Choroid plexus epithelial cell (primary cell): ENCODE data around the gene RNU5D-1.
A peak's percentile ranks its signal among the peaks of the same experiment; 100 is the strongest.

ENCODE experiments used
- DNase-seq: peaks from one replicate; pipeline ENCODE4 v3.0.0-alpha.2; 2010; ENCODE audit warnings: low read depth
- H3K4me3 ChIP-seq: 2 replicates; pipeline ENCODE4 v1.5.1; 2011; ENCODE audit warnings: low read depth, mild to moderate bottlenecking, control low read depth, low read length, moderate library complexity
- TF ChIP-seq, protein P1 (sequence below): conservative IDR thresholded peaks from 2 replicates; pipeline ENCODE4 v1.5.1; 2011; ENCODE audit warnings: low read depth, mild to moderate bottlenecking, control low read depth, inconsistent platforms, low read length, moderate library complexity

Gene RNU5D-1

DNA sequence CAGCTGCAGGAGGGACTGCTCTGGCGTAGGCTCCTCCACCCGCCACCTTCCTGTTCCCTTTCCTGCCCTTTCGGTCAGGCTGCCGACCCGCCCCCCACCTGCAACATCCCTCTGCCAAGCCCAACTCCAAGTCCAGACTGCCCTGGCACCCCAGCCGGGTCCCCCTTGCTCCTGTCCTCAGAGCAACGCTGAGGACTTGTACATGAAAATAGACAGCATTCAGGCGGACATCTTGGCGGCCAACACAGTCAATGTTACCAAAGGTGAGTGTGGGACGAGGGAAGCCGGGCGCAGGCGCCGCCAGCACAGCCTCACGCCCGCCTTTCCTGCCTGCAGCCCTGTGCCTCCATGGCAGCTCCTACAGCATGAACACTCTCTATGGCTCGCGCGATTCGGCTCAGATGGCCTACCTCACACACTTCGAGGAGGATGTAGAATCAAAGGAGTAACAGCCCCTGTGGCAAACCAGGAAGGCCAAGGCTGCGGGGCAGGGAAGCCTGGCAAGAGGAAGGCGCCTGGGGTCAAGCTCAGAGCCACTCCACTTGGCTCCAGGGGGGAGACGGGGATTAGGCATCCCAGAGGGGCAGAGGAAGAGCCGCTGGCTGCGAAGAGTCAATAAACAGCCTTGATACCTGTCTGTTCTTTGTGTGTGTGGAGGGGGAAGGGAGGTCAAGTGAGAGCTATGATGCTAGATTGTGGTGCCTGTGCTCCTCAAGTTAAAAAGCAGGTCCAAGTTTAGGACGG is 5.8 kb downstream of the RNU5D-1 start:
- H3K4me3 ChIP-seq: no peak overlapping the region
- no peak for DNase-seq
- TF ChIP-seq, protein P1, sequence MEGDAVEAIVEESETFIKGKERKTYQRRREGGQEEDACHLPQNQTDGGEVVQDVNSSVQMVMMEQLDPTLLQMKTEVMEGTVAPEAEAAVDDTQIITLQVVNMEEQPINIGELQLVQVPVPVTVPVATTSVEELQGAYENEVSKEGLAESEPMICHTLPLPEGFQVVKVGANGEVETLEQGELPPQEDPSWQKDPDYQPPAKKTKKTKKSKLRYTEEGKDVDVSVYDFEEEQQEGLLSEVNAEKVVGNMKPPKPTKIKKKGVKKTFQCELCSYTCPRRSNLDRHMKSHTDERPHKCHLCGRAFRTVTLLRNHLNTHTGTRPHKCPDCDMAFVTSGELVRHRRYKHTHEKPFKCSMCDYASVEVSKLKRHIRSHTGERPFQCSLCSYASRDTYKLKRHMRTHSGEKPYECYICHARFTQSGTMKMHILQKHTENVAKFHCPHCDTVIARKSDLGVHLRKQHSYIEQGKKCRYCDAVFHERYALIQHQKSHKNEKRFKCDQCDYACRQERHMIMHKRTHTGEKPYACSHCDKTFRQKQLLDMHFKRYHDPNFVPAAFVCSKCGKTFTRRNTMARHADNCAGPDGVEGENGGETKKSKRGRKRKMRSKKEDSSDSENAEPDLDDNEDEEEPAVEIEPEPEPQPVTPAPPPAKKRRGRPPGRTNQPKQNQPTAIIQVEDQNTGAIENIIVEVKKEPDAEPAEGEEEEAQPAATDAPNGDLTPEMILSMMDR: no peak

DNA sequence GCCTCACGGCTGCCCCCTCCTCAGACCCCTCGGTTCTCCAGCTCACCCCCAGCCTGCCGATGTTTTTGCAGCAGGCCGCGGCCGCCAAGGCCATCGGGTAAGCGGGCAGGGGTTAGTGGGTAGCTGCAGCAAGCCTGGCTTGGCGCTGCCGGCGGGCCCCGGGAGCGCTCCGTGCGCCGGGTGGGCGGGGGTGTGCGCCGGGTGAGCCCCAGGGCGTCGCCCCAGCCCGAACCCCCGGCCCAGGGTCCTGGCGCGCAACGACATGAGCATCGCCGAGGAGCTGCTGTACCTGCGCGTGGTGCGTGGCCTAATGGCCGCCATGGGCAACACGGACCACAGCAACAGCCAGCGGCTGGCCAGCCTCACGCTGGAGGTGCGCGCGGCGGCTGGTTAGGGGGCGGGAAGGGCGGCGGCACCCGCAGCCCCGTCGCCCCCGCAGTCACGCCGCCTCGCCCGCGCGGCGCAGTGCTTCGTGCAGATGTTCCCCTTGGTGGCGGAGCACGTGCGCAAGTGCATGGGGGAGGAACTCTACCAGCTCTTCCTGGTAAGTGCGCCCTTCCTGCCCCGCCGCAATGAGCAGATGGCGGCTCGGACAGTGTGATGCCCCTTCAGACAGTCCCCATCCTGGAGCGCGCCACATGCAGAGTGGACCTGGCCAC is 6.5 kb downstream of the RNU5D-1 start:
- no peak overlapping the region for H3K4me3 ChIP-seq
- TF ChIP-seq, protein P1: no peak
- DNase-seq: no peak

DNA sequence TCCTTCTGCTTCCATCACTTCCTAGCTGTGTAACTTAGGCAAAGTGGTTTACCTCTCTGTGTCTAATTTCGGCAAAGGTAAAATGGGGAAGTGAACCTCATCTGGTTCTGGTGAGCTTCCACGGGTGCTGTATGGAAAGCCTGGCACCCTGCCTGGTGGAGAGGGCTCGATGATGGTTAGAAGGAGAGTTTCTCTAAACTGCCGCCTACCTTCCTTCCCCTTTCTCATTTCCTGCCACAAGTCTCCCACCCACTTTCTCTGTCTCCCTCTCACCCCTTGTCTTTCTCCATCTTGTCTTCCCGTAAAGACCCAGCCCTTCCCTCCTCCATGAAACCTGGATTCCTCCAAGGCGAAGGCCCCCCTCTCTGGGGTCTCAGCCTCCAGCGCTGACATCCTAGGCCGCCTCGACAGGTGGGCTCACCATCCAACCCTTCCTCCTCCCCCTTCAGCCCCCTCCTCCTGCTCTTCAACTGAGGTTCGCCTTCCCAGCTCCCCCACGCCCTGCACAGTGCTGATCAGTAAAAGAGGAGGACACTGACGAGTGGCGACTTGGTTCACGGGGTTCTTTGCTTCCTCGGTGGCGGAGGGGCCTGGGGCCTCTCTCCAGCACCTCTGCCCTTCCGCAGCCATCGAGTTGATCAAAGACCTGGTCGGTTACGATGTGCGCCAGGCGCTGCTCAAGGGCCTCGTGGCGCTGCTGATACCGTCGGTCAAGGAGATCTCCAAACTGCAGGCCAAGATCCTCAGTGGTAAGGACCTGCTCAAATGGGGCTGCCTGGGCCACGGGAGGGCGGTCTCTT is 7.3 kb downstream of the RNU5D-1 start:
- H3K4me3 ChIP-seq: no peak overlapping the region
- no peak for DNase-seq
- TF ChIP-seq, protein P1: no peak

DNA sequence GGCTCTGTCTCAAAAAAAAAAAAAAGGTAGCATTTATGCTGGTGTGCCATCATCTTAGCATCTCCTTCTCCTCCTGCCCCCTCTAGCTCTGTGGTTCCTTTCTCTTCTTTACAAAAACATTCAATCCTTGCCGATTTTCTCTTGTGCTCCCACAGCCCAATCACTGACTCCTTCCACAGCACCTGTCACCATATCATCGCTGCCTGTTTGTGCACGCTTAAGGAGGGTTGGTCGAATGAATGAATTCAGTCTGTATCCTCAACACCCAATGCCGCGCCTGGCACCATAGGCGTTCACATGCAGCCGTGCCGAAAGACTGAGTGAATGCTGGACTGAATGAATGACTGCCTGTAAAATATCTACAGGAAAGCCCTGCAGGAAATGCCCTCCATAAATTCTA is 7.9 kb downstream of the RNU5D-1 start:
- DNase-seq: no peak
- TF ChIP-seq, protein P1: no peak
- no peak overlapping the region for H3K4me3 ChIP-seq

DNA sequence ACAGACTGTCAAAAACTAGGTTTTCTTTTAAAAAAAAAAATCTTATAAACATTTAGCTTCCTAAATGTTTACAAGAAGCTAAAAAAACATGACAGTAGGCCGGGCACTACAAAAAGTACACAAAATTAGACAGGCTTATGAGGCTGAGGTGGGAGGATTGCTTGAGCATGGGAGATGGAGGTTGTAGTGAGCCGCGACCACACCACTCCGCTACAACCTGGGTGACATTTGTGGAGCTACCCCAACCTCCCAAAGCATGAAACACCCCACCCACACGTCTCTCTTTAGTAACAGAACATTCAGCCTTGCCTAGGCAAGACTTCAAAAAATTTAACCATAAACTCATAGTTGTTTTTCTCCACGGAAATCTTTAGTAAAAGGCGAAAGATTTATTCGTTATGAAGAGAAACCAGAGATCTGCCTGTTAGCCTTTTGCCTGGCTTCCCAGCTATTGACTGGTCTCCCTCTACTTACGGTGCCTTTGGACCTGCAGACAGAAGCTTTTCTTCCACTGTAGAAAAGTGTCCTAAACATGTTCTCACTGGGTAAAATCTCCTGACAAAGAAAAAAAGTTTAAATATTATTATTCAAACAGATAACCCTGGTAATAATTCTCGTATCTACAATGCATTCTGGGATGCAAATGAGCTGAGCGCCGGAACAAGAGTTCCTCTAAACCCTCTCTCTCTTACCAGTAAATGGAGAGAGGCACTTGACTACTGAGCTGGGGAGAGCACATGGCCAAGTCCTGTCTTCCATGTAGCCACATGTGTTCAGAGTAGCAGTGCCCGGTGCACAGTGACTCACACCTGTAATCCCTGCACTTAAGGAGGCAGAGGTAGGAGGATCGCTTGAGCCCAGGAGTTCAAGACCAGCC is 9.2 kb downstream of the RNU5D-1 start:
- TF ChIP-seq, protein P1: no peak
- peak; percentile 97 for DNase-seq
- no peak overlapping the region for H3K4me3 ChIP-seq

DNA sequence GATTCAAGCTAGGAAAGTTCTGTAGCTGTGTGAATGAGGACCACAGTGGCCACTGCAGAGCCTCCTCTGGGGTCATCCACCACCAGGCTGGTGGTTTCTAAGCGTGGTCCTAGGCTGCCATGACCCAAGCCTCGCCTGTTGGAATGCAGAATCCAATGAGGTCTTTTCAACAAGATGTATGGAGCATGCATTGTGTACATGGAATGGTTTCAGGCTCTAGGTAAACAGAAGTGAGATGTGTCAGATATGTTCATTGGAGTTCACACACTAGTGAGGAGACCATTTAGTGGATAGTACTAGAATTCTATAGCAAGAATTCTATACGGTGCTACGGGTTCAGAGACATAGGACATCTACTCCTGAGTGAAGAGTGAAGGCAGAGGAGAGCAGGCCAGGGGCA is 10.7 kb downstream of the RNU5D-1 start:
- TF ChIP-seq, protein P1: no peak
- DNase-seq: no peak
- no peak overlapping the region for H3K4me3 ChIP-seq
